ENCODE data around the gene INVS. TPM values are rescaled to one million over a fixed set of nuclear protein-coding genes. Genes with fewer than 3 reads are reported as not detected.
A peak's percentile ranks its signal among the peaks of the same experiment; 100 is the strongest.

Gene INVS
- total RNA-seq, 1 donor from 2014 or later, result 20.3 TPM

DNA sequence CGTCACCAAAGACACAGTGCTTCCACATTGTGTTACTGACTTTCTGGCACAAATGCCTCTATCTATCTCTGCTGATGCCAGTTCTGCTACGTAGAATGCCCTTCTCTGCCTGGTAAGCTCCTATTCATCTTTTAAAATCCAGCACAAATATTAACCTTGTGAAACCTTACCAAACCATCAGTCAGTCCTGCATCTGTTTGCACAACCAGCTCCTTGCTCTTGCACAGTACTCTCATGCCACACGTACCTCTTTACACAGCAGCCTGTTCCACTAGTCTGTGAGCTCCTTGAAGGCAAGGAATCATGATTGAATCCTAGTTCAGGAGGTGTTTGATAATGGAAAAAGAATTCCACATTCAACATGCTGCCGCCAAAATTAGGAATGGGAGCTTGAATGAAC is 197.4 kb downstream of the INVS start:
- H3K9me3 Mint-ChIP-seq (ENCODE audit: unreplicated experiment), result no peaks in the 10 kb centered on the region
- H3K27ac Mint-ChIP-seq (ENCODE audit: unreplicated experiment), result no peak overlapping the region
- H3K36me3 Mint-ChIP-seq (ENCODE audit: unreplicated experiment), result peaks cover 46% of the 10 kb centered on the region
- no peaks in the 10 kb centered on the region for H3K4me1 Mint-ChIP-seq (ENCODE audit: unreplicated experiment)
- no peak overlapping the region for H3K4me3 Mint-ChIP-seq (ENCODE audit: unreplicated experiment)
- DNase-seq (ENCODE audit: extremely low spot score, unreplicated experiment), result no peak
- no peaks in the 10 kb centered on the region for H3K27me3 Mint-ChIP-seq (ENCODE audit: unreplicated experiment)
- TF ChIP-seq, protein P1, sequence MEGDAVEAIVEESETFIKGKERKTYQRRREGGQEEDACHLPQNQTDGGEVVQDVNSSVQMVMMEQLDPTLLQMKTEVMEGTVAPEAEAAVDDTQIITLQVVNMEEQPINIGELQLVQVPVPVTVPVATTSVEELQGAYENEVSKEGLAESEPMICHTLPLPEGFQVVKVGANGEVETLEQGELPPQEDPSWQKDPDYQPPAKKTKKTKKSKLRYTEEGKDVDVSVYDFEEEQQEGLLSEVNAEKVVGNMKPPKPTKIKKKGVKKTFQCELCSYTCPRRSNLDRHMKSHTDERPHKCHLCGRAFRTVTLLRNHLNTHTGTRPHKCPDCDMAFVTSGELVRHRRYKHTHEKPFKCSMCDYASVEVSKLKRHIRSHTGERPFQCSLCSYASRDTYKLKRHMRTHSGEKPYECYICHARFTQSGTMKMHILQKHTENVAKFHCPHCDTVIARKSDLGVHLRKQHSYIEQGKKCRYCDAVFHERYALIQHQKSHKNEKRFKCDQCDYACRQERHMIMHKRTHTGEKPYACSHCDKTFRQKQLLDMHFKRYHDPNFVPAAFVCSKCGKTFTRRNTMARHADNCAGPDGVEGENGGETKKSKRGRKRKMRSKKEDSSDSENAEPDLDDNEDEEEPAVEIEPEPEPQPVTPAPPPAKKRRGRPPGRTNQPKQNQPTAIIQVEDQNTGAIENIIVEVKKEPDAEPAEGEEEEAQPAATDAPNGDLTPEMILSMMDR (IDR thresholded peaks at IDR 0.05), result no peak

GRCh38 chr9:100298378-100298777 is 199.3 kb downstream of the INVS start:
- no peak overlapping the region for H3K4me3 Mint-ChIP-seq (ENCODE audit: unreplicated experiment)

DNA sequence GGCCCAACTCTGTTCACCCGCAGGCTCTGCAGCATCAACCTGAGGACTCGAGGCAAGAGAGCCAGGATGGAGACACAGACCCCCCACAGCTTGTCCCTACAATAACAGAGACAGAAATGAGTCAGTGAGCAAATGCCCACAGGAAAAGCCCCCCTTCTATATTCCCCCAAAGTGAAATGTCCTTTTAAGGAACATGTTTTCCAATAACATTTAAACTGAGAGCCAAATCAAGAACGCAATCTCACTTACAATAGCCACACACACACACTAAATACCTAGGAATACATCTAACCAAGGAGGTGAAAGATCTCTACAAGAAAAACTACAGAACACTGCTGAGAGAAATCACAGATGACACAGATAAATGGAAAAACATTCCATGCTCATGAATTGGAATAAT is 204.7 kb downstream of the INVS start:
- peaks cover 6% of the 10 kb centered on the region for H3K9me3 Mint-ChIP-seq (ENCODE audit: unreplicated experiment)
- H3K27me3 Mint-ChIP-seq (ENCODE audit: unreplicated experiment), result no peaks in the 10 kb centered on the region
- H3K4me3 Mint-ChIP-seq (ENCODE audit: unreplicated experiment), result no peak overlapping the region
- TF ChIP-seq, protein P1 (IDR thresholded peaks at IDR 0.05), result no peak
- H3K27ac Mint-ChIP-seq (ENCODE audit: unreplicated experiment), result peak overlapping the region; percentile 6
- peaks cover 11% of the 10 kb centered on the region for H3K4me1 Mint-ChIP-seq (ENCODE audit: unreplicated experiment)
- no peak for DNase-seq (ENCODE audit: extremely low spot score, unreplicated experiment)
- peaks cover 56% of the 10 kb centered on the region for H3K36me3 Mint-ChIP-seq (ENCODE audit: unreplicated experiment)

More at GRCh38 chr9:100298378-100298777, 199.3 kb downstream of the INVS start:
- Mint-ChIP-seq H3K27me3 (ENCODE audit: unreplicated experiment) (no peaks in the 10 kb centered on the region), H3K4me1 (ENCODE audit: unreplicated experiment) (no peaks in the 10 kb centered on the region), H3K27ac (ENCODE audit: unreplicated experiment) (no peak overlapping the region), H3K36me3 (ENCODE audit: unreplicated experiment) (peaks cover 42% of the 10 kb centered on the region), H3K9me3 (ENCODE audit: unreplicated experiment) (no peaks in the 10 kb centered on the region)
- TF ChIP-seq, protein P1 (IDR thresholded peaks at IDR 0.05), result no peak
- no peak for DNase-seq (ENCODE audit: extremely low spot score, unreplicated experiment)

DNA sequence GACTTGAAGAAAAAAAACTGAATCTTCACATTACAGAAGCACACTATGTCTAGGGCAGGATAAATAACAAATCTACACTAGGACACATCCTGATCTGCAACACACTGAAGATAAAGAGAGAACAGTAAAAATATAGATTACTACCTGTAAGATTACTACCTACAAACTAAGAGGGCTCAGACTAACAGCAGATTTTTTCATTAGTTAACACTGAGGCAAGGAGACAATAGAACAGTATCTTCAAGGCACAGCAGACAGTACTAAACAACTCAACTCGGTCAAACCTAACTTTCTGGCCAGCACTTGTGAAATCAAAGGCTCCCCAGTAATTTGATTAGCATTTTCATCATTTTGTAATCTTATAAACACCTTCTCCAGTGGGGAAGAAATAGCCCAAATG is 207.2 kb downstream of the INVS start:
- DNase-seq (ENCODE audit: extremely low spot score, unreplicated experiment), result no peak
- no peak overlapping the region for H3K4me3 Mint-ChIP-seq (ENCODE audit: unreplicated experiment)
- no peak overlapping the region for H3K27ac Mint-ChIP-seq (ENCODE audit: unreplicated experiment)
- peaks cover 11% of the 10 kb centered on the region for H3K4me1 Mint-ChIP-seq (ENCODE audit: unreplicated experiment)
- TF ChIP-seq, protein P1 (IDR thresholded peaks at IDR 0.05), result no peak
- peaks cover 6% of the 10 kb centered on the region for H3K9me3 Mint-ChIP-seq (ENCODE audit: unreplicated experiment)
- H3K36me3 Mint-ChIP-seq (ENCODE audit: unreplicated experiment), result peaks cover 66% of the 10 kb centered on the region
- H3K27me3 Mint-ChIP-seq (ENCODE audit: unreplicated experiment), result no peaks in the 10 kb centered on the region

DNA sequence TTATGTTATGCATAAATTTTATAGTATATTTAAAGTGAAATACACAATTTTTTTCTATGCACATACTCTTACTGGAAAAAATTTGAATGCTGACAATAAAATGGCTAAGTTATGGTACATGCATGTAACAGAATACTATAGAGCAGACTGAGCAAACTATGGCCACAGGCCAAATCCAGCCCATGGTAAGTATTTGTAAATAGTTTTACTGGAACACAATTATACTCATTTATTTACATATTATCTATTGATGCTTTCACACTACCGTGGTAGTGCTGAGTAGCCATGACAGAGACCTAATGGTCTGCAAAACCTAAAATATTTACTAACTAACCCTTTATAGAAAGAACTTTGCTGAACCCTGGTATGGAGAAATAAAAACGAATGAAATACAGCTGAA is 208.0 kb downstream of the INVS start:
- Mint-ChIP-seq H3K4me1 (ENCODE audit: unreplicated experiment) (peaks cover 11% of the 10 kb centered on the region), H3K36me3 (ENCODE audit: unreplicated experiment) (peaks cover 66% of the 10 kb centered on the region)

More for the DNA sequence above, 208.0 kb downstream of the INVS start:
- TF ChIP-seq, protein P1 (IDR thresholded peaks at IDR 0.05), result no peak
- DNase-seq (ENCODE audit: extremely low spot score, unreplicated experiment), result no peak
- Mint-ChIP-seq H3K27ac (ENCODE audit: unreplicated experiment) (no peak overlapping the region), H3K4me3 (ENCODE audit: unreplicated experiment) (no peak overlapping the region), H3K9me3 (ENCODE audit: unreplicated experiment) (peaks cover 8% of the 10 kb centered on the region), H3K27me3 (ENCODE audit: unreplicated experiment) (no peaks in the 10 kb centered on the region)
